Stimulated activated CD8-positive, alpha-beta memory T cell treated with anti-CD3 and anti-CD28 coated beads, Interleukin-15, amount 100 ng/mL, for 1 hour (primary cell): ENCODE measurements around the gene MIA.
"Not testable (repeated sequence)": the region's sequence is repeated elsewhere in the genome, so short reads cannot be mapped to it uniquely, and the experiment has no call there.

Experiments used
- DNase-seq: peaks from one replicate; pipeline ENCODE4 v3.0.0-alpha.2; 2020; ENCODE audit warnings: low read depth

Gene MIA

DNA sequence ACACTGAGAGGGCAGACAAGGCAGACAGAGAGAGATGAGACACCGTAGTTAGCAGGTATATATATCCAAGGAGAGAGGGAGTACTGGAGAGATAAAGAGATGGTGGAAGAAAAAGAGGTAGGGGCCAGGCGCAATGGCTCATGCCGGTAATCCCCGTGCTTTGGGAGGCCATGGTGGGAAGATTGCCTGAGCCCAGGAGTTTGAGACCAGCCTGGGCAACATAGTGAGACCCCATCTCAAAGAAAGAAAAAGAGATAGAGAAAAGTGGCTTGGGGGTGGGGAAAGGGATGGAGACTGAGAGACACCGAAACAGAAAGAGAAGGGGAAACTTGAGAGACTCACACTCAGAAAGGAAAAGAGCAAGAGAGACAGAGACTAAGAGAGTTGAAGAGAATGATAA, 5.3 kb downstream of the MIA start:
- no peak for DNase-seq

DNA sequence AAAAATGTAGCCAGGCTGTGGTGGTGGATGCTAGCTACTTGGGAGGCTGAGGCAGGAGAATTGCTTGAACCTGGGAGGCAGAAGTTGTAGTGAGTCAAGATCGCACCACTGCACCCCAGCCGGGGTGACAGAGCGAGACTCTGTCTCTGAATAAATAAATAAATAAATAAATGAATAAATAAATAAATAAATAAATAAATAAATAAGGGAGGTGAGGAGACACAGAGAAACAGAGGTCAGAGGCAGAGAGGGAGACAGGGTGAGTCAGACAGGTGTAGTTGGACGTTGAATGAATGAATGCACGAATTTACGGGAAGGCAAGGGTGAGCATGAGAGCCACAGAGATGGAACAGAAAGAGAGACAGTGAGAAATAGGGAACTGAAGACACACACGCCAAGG, 5.8 kb downstream of the MIA start:
- DNase-seq = no peak

DNA sequence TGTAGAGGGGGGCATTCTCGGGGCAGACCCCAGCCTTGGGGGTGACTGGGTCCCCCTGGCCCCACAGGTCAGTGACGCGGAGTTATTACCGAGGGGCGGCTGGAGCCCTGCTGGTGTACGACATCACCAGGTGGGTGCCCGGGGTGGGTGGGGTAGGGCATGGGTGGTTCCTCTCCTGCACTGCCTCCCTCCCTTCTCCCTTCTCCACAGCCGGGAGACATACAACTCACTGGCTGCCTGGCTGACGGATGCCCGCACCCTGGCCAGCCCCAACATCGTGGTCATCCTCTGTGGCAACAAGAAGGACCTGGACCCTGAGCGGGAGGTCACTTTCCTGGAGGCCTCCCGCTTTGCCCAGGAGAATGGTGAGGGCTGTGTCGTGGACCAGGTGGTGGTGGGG, 8.4 kb downstream of the MIA start:
- no peak for DNase-seq

DNA sequence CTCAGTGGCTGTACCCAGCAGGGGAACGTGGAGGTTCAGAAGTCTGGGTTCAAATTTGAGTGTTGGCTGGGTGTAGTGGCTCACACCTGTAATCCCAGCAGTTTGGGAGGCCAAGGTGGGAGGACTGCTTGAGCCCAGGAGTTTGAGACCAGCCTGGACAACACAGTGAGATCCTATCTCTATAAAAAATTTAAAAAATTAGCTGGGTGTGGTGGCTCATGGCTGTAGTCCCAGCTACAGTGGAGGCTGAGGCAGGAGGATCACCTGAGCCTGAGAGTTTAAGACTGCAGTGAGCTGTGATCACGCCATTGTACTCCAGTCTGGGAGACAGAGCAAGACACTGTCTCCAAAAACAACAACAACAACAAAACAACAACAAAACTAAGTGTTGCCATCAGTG, 8.8 kb downstream of the MIA start:
- DNase-seq = not testable (repeated sequence)

DNA sequence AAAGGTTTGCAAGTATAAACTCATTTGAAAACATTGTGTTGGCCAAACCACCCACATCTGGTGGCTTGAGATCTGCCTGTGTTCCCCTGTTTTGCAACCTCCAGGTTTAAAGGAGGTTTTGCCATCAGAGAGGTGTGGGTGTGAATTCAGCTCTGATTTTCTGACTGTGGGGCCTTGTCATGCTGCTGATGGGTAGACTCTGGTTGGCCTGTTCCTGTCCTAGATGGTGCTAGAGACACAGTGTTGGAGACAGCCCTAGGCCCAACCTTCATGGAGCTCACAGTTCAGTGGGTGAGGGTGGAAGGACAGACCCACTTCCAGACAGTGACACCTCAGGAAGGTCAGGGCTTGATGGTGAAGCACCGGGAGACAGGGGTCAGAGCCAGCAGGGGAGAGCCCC, 10.2 kb downstream of the MIA start:
- DNase-seq = no peak

DNA sequence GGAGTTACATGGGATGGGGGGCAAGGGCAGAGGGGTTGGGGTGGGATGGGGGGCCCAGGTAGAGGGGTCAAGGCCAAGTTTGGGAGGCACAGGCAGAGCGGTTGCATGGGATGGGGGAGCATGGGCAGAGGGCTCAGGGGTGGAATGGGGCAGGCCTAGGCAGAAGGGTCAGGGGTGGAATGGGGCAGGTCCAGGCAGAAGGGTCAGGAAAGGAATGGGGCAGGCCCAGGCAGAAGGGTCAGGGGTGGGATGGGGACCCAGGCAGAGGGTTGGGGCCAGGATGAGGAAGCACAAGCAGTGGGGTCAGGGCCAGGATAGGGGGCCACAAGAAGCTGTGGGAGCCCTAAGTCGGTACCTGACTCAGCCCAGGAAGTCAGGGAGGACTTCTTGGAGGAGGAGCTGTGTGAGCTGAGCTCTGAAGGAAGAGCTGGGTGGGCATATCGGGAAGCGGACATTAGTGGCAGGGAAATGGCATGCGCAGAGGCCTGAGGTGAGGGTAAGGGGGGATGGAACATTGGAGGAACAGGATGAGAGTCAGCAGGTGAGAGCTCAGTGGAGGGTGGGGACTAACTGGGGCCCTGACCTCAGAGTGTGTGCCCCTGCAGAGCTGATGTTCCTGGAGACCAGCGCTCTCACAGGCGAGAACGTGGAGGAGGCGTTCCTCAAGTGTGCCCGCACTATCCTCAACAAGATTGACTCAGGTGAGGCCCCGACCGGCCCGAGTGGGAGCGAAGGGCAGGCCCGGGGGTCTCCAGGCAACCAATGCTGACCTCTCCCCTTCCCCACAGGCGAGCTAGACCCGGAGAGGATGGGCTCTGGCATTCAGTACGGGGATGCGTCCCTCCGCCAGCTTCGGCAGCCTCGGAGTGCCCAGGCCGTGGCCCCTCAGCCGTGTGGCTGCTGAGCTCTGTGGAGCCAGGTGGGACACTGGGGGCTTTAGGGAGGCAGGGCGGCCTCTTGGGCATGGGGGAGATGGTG, 11.0 kb downstream of the MIA start:
- no peak for DNase-seq

DNA sequence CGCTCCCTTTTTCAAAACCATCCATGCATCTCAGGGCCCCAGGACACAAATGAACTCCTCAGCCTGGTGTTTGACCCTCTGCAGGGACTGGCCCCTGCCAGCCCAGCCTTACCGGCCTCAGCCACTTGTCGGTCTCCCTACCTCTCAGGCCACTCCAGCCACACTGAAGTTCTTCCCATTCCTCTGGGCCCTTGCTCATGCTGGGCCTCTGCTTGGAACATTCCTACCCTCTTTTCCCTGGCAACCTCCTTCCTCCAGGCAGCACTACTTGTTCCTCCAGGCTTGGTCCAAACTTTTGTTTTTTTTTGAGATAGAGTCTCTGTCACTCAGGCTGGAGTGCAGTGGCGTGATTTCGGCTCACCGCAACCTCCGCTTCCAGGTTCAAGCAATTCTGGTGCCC, 16.0 kb downstream of the MIA start:
- no peak for DNase-seq

DNA sequence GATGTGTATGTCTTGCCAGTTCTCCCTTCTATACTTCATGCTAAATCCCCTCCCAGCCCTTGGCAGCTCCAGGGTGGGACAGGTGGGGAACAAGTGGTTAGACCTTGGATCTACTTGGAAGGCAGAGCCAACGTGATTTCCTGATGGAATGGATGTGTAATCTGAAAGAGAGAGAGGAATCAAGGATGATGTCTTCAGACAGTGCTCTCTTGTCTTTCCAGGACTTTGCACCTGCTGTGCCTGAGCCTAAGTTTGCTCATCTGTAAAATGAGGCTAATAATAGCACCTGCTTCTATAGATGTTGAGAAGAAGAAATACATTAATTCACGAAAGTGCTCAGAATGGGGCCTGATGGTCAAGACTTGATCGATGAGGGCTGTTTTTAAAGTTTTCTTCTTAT, 16.7 kb downstream of the MIA start:
- no peak for DNase-seq

DNA sequence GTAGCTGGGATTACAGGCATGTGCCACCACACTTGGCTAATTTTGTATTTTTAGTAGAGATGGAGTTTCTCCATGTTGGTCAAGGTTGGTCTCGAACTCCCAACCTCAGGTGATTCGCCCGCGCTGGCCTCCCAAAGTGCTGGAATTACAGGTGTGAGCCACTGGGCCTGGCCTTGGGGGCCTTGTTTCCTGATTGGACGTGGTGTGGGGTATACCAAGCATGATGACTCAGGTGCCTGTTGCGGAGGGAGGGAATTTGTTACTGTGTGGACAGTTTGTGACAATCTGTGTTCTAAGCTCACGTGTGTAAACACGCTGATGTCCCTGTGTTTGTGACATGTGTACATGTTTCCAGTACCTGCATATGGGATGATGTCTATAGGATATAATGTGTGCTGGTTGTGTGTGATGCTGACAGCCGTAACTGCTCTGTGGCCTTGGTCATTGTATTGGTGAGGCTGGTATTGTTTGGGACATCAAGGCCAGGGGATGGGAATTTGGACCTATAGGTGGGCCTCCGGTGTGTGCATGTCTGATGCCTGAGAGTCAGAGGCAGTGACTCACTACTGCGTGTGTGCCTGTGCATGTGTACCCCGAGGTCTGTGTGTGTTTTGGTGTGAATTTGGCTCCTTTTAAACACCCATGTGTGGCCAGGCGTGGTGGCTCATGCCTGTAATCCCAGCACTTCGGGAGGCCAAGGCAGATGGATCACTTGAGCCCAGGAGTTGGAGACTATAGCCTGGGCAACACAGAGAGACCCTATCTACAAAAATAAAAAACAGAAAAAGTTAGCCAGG, 22.0 kb downstream of the MIA start:
- DNase-seq = no peak

DNA sequence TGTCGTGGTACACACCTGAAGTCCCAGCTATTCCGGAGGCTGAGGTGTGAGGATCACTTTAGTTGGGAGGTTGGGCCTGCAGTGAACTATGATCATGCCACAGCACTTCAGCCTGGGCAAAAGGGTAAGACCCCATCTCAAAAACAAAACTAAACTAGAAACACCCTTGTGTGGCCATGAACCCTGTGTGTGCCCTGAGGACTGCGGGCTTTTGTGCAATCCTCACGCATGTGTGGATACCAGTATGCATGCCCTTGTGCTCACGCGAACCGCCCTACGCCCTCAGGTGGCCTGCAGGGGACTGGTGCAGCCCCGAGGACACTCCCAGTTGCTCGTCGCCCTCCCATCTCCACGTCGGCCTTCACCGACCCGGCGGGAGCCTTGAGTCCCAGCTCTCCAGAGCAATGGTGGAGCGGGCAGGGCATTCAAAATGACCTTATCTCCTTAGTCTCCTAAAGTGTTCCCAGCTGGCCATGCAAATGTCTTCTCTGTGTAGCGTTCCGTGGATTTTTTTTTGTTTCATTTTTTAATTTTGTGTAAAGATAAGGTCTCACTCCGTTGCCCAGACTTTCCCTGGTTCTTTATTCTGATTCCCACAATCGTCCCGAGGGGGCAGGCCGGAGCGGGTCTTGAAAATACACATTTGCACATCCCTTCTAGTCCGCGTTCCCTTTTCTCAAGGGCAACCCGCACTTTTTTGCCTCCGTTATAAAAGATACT, 22.8 kb downstream of the MIA start:
- DNase-seq = peak; percentile 32

DNA sequence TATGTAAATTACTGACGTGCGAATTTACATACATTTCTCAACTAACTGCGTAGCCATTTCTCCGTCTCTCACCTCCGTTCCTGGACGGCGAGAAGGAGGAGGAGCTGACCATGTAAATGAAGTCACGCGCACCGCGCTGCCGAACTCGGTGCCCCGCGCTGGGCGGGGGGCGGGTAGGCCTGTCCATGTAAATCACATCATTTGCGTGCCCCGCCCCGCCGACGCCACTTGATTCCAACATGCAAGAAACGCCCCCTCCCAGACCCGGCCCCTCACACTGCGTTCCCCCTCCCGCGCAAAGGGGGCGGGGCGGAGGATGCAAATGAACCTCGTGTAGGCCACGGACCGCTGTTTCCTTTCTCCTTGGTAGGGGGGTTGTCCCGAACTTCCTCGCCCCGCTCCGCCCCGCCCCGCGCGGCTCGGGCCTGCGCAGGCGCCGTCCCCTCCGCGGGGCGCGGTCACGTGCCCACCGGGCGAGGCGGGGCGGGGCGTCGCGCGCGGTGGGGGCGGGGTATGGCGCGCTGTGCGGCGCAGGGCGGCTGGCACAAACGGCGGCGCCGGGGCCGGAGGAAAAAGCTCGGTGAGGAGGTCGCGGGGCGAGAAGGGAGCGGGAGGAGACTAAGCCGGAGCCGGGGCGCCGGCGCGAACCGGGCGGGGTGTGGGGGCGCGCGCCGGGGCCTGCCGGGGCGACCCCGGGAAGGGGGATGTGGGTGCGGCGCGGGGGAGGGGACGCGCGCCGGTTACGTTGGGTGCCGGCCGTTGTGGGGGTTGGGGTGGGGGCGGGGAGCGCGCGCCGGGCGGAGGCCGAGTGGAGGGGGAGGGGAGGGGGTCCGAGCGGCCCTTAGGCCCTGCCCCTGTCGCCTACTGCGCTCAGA, 23.6 kb downstream of the MIA start, which contains the start of gene EGLN2:
TSS of gene EGLN2 (plus strand) at position 509 of the 875 bp plus-strand sequence. CDS start 1,382 bp downstream, outside the sequence.
- DNase-seq = peak; percentile 100

DNA sequence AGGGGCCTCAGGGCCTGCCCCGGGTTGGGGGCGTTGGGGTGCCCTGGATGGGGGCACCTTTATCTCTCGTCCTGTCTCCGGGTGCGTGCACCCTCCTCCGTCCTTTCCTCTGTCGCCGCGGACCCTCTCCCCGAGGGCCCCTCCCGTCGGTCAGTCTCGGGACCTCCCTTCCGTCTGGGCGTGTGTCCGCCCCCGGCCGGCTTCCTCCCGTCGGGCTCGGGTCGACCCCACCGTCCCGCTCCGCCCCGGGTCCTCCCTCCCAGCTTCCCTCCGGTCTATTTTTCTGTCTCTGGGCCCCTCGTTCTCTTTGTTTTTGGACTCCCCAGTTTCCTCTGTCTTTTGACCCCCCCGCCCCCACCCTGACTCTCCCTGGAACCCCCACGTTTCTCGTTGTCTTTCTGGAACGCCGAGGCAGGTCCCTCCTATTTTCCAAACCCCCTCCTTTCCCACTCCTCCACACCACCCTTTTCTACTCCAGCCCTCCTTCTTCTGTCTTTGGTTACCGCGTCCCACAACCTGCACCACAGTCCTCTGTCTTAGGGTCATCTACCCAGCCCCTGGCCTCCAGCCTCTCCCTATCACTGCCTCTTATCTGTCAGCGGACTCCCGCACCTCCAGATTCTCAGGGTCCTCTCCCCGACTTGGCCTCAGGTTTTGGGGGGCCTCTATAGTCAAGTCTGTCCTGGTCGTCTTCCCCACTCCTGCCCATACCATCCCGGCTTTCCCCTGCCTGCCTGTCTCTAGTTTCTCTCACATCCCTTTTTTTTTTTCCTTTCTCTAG, 24.4 kb downstream of the MIA start:
- DNase-seq = no peak

DNA sequence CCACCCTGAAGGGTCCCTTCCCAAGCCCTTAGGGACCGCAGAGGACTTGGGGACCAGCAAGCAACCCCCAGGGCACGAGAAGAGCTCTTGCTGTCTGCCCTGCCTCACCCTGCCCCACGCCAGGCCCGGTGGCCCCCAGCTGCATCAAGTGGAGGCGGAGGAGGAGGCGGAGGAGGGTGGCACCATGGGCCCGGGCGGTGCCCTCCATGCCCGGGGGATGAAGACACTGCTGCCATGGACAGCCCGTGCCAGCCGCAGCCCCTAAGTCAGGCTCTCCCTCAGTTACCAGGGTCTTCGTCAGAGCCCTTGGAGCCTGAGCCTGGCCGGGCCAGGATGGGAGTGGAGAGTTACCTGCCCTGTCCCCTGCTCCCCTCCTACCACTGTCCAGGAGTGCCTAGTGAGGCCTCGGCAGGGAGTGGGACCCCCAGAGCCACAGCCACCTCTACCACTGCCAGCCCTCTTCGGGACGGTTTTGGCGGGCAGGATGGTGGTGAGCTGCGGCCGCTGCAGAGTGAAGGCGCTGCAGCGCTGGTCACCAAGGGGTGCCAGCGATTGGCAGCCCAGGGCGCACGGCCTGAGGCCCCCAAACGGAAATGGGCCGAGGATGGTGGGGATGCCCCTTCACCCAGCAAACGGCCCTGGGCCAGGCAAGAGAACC, 25.1 kb downstream of the MIA start:
- no peak for DNase-seq

DNA sequence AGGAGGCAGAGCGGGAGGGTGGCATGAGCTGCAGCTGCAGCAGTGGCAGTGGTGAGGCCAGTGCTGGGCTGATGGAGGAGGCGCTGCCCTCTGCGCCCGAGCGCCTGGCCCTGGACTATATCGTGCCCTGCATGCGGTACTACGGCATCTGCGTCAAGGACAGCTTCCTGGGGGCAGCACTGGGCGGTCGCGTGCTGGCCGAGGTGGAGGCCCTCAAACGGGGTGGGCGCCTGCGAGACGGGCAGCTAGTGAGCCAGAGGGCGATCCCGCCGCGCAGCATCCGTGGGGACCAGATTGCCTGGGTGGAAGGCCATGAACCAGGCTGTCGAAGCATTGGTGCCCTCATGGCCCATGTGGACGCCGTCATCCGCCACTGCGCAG, 25.7 kb downstream of the MIA start:
- DNase-seq = no peak

DNA sequence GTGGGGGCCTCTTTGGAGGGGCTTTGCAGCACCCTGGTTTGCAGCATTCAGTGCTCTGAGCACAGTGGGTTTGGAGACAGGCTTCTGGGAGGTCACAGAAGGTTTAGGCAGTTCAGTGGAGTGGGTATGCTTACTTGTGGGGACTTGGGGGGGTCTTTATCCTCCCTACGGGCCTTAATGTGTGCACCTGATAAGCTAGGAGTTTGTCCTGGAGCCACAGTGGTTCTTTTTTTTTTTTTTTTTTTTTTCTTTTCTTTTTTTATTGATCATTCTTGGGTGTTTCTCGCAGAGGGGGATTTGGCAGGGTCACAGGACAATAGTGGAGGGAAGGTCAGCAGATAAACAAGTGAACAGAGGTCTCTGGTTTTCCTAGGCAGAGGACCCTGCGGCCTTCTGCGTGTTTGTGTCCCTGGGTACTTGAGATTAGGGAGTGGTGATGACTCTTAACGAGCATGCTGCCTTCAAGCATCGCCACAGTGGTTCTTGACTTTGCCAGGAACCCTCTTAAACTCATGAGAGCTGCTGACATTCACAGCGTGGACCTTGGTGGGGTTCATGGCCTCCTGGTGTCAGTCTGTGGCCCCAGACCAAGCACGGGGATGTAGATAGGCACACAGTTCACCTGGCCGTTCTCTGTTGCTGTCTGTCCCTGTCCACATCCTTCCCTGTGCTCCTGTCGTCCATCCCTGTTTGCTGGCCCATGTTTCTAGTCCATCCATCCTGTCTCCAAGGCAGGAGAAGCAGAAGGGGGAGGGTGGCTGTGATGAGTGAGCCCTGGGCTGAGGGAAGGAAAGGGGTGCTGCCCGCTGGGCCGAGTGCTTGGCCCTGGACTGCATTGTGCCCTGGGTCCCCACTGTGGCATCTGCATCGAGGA, 26.3 kb downstream of the MIA start:
- no peak for DNase-seq

DNA sequence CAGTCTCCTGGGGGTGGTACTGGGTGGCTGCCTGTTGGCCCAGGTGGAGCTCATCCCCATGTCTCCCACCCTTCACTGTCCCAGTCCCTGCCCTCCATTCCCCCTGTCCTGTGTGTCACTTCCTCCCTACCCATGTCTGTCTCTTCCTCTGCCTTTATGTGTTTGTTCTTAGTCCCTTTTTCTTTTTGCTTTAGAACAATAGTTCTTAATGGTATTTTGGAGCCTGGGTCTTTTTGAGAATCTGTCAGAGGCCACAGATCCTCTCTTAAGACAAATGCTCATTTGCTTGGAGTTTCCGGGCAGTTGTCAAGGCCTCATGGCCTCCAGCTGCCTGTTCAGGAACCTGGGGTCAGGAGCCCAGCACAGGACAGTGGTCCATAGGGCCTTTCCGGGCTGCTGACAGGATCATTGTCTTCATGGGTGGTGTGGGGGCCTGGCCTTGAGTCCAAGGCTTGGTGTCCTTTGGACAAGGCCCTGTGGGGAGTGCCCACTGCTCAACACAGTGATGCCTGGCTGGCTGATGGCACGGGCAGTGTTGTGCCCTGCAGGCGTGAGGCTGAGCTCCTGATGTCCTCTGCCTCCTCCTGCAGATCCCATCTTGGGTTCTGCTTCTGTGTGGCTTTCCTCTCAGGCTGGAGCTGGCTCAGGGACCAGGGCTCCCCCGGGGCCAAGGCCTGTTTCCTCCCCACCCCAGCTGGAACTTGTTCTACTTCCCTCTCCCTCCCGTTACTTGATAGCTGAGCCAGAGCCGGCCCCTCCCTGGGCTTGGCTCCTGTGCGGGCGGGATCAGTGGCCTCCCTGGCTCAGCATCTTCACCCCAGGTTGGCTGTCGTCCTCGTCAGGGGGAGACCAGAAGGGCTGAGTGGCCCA, 27.2 kb downstream of the MIA start:
- DNase-seq = no peak

DNA sequence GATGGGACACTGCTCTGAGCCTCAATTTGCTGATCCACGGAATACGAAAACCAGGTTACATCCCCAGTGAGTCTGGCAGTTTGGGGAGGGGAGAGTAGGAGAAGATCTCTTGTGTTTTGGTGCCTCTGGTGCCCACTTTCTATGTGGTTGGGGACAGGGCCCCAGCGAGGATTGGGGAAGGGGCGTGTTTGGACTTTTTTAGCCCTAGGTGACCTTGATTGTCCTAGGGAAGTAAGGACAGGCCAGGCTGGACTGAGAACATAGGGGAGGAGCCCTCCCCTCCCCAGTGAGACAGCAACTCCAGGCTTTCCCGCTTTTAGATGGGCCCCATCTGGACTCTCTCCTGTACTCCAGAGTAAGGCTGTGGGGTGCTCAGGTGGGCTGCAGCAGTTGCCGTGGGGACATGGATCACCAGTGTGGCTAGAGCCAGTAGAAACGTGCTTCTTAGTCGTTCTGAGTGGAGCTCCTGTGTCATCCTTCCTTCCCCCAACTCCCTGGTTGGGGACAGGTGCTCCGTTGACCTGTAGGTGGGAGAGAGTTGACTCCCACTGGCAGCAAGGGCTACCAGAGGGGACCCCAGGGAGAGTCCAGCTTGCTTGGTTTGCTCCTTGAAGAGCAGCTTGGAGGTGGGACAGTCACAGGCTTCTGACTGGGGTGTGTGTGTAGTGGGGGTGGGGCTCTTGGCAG, 28.0 kb downstream of the MIA start:
- no peak for DNase-seq
